ENCODE data around the gene BCAS1.

Gene BCAS1

DNA sequence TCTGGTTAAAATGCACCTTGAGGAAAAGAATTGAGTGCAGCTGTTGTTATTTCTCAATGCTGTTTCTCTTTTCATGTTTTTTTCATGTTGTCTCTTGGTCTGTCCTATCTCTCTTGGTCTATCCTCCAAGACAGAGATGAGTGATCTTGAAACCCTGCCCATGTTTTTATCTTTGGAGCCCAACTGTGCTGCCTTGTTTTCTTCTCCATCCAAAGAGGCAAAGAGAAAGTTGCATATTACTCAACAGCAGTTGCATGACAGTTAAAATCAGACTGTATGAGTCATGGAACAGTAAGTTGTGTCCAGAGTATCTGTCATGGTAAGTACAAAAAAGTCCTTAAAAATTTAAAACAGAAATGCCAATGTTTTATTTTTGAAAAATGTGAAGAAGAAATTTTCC is 26.2 kb downstream of the BCAS1 start:
- no peak for DNase-seq

DNA sequence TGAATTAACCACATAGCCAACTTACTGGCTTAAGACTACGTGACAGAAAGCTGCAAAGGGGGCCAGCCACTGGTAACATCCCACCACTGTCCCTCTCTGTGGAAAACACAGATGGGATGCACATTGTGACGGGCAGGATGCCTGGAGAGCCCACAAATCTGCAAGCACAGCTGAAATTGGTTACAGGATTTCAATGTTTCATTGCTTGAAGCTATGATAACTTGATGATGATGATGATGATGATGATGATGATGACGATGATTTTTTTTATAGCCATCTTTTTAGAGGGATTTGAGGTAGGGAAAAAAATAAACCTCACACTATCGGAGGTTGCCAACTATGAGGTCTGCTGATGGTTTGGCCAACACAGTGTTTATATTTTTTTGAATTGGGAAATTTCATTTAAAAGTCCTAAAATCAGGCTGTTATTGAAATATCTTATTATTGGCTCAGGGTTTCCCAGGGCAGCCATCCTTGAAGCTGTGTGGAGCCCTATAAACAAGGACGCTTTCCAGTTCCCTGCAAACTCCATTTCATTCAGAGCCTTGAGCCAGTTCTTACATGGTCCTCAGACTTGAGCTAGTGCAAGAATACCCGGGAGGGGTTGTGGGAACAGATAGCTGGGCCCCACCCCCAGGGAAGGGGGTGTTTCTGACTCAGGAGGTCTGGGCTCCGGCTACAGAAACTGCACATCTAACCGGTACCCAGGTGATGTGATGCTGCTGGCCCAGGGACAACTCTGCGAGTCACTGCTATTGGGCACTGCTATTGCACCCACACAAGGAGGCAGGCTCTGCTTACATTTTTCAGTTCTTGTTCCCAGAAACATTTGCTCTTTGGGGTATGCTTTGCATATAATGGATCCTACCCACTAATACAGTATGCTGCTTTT is 27.1 kb downstream of the BCAS1 start:
- DNase-seq: no peak

DNA sequence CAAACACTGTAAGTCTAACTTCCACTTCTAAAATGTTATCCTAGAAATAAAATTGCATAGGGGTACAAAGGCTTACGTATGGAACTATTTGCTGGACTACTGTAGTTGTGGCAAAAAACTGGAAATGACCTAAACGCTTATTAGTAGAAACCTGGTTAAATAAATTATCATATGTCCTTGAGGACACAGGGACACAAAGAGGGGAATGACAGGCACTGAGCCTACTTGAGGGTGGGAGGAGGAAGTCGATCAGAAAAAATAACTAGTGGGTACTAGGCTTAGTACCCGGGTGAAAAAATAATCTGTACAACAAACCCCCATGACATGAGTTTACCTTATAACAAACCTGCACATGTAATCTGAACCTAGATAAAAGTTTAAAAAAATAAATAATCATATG is 28.4 kb downstream of the BCAS1 start:
- DNase-seq: no peak

DNA sequence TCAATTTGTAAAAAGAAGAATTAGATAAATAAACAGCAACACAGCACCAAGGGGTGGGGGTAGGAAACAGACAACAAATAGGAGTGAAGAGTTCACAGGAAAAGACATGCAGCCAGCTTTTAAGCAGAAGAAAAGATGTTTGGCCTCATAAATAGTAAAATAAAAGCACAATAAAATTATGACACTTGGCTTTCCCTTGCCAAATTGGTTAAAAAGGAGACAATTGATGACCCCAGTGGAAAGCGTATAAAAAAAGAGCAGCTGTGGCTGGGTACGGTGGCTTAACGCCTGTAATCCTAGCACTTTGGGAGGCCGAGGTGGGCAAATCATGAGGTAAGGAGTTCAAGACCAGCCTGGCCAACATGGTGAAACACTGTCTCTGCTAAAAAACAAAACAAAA is 29.1 kb downstream of the BCAS1 start:
- no peak for DNase-seq

DNA sequence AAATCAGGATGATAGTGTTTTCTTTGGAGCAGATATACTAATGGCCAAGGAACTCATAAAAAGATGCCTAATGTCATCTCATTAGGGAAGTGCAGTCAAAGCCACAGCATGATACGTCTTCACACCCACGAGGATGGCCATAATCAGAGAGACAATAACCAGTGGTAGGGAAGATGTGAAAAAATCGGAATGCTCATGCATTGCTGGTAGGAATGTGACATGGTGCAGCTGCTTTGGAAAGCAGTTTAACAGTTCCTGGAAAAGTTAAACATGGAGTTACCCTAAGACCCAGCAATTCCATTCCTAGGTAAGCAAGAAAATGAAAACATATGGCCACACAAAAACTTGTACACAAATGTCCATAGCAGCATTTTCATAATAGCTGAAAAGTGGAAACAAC is 29.9 kb downstream of the BCAS1 start:
- no peak for DNase-seq

DNA sequence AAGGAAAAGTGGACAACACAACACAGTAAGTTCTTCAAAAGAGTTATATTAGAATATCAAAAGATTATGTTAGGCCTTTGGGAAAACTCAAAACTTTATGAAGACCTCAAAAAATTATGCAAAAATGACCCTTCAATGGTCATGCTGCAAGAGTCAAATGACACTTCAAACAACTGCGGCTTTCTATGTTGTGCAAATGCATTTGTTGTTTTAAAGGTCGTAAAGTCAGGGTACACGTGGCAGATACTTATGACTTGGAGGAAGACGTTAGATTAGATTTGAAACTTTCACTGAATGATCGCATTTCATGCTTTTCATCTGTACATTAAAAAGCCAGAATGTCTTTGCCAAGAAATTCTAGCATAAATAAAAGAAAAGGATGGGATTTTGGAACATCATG is 31.4 kb downstream of the BCAS1 start:
- DNase-seq: no peak

DNA sequence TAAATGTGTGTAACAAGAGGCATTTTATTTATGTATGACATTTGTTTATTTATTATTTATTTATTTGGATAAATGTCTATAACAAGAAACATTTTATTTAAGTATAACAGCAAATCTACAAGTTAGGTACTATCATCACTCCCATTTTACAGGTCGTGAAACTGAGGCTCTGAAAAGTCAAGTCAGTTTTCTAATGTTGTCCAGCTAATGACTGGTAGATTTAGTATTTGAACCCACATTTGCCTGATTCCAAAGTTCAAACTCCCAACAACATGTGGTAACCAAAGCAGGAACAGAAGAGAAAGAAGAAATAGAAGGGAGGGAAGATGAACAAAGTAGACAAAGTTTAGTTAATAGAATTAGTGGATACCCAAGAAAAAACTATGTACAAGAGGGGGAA is 32.9 kb downstream of the BCAS1 start:
- no peak for DNase-seq

DNA sequence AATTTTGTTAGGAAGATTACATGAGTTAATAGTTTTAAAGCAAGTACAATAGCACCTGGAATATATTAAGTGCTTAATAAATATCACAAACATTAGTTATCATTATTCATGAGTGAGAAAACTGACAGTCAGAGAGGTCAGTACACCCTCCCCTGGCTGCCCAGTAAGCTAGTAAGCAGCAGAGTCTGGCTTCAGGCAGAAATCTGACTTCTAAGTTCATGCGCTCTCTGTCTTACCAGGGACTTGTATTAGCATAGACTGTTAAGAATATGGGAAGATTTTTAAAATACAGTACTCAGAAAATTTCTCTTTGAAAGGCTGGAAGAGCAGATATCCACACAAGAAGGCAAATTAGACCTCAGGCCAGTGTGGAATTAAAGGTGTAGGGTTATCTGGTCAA is 40.8 kb downstream of the BCAS1 start:
- no peak for DNase-seq

DNA sequence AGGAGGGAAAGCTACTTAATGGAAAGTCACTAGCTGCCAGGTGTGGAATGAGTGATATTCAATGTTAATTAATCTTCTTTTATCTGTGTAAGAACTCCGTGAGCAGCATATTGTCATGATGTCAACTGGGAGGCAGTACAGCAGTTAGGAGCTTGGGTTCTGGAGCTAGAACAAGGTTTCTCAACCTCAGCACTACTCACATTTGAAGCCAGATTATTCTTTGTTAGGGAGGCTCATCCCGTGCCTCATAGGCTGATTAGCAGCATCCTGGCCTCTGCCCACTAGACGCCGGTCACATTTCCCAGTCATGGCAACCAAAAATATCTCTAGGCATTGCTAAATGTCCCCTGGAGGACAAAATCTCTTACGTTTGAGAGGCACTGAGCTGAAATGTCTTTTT is 41.2 kb downstream of the BCAS1 start:
- DNase-seq: no peak

DNA sequence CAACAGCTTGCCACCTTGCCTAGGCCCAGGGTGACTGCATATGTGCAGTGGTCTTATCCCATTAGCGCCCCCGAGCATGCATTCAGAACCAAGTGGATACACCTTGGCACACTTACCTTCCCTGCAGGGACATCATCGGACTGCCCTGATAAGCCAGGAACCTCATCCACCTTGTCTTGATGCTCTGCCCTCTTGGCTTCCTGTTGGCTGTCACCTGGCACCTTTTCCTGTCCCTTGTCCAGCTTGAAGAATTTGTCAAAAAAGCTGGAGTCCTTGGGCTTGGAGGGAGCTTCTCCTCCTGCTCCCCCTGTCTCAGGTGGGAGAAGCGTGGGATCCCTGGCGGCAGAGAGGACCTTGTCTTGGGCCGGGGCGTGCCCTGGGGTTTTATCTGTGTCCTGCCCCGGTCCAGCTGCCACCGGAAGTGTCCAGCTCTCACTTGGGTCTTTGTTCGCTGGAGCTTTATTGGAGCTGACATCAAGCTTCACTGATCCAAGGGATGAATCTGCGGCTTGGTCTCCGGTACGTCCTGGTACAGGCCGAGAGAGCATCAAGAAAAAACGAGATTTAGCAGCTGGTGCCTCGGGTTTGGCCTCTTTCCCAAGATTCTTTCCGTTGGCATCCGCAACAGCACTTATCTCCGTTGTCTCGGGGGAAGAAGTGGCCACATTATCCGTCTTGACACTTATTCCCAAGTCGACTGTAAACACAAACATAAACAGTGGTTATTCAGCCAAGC is 42.0 kb downstream of the BCAS1 start:
- DNase-seq: no peak

DNA sequence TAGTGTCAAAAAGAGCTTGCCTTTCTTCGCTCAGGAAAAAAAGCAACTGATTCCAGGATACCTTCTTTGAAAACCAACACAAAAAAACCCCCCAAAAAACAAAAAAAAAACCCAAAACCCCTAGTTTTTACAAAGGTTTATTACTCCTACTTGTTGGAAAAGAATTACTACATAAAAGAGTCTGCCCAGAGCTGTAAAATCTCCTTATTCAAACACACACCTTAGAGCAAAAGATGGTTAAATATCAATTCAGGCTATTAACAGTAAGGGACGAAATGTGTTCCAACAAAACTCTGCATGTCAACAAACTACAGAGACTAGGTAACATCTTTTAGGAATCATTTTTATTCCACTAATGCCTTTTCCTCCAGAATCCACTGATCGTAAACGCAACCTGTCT is 42.7 kb downstream of the BCAS1 start:
- no peak for DNase-seq

DNA sequence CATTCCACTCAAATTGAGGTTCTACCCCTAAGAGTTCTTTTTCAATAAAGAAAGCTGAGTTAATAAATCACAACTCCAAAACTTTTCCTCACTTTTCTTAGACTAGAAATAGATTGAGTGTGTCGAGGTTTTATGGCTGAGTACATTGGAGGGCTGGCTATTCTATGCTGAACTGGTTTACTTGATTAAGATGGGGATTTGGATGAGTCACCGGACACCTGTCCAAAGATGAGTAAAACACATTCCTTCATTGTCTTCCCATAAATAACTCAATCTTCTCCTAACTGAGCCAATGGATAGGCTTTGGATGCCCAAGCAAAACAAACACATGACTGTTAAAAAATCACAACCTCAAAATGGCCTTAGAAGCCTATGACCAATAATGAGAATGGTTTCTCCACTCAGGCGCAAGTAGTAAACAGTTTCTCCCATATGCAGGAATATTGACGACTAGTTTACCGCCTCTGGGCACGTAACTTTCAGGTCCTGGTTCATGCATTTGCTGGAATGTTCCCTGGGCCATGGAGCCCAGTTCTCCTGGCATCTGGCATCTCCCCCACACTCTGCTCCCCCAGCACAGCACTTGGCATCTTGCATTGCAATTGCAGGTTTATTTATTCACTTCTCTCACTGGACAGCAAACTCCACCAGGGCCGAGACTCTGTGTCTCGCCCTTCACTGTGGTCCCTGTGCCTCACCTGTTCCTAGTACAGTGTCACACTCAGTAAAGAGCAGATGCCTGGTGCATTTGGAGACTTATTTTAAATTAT is 43.9 kb downstream of the BCAS1 start:
- DNase-seq: no peak

DNA sequence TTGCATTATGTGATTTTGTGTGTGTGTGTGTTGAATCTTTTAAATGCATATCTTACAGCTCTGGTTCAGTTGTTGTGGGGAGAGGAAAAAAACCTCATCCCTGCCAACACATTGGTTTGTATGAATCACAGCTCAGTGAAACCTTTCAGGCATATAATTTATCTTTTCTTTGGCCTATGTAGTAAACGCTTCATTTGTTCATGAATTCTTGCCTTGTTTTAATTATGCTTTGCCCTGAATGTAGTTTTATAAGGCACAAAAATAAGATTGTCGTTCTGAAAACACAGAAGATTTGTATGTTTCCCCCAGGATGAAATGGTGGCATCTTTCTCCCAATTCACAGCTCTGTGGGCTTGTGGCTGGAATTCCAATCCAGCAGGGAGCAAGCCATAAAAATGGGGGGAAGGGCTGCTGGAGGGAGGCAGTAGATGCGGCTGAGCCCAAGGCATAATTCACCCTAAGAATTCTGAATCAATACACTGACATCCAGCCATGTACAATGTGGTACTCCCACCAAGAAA is 45.1 kb downstream of the BCAS1 start:
- no peak for DNase-seq

DNA sequence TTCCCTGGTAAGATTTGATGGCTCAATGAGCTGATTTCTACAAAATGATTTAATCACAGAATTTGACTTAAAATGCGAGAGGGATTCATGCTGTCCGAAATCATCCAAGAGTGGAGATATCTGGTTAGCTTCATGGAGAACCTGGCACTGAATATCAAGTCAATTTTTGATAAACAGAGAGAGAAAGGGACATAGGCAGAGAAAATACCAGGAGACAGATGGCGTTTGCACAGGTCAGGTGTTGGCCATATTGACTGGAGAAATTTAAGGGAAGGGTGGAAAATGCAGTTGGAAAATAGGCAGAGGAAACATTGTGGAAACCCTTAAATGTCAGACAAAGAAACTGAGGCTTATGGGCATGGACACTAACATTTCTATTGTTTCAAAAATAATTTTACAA is 47.0 kb downstream of the BCAS1 start:
- no peak for DNase-seq

DNA sequence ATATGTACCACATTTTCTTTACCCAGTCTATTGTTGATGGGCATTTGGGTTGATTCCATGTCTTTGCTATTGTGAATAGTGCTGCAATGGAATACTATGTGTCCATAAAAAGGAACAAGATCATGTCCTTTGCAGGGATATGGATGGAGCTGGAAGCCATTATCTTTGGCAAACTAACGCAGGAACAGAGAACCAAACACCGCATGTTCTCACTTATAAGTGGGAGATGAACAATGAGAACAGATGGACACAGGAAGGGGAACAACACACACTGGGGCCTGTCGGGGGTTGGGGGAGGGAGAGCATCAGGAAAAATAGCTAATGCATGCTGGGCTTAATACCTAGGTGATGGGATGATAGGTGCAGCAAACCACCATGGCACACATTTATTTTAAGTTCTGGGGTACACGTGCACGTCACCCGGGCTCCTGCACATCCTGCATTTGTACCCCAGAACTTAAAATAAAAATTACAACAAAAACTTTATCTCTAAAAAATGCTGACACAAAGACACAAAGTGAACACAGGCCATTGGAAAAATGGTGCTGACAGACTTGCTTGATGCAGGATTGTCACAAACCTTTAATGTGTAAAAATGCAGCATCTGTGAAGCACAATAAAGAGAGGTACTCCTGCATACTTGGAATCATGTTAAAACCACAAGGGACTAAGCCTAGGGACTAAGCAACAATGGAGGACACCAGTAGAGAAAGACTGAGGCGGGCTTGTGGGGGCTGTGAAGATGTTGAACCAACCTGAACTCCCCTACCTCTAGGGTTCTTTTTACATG is 48.8 kb downstream of the BCAS1 start:
- DNase-seq: no peak

DNA sequence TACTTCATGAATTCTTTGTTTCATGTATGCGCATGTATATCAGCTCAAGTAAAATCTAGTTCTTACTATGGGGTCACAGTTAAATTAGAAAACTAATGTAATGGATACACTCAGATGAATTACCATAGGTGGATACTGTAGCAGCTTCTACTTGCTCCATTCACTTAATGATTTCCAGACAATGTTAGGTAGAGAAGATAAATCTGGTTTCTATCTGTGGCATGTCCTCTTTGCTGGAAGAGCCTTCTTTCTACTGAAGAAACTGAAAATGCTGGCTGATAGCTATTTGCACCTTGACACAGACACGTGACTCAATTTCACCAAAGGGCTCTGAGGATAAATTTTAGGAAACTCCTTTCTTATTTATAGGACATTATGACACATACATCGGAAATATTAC is 49.5 kb downstream of the BCAS1 start:
- no peak for DNase-seq

DNA sequence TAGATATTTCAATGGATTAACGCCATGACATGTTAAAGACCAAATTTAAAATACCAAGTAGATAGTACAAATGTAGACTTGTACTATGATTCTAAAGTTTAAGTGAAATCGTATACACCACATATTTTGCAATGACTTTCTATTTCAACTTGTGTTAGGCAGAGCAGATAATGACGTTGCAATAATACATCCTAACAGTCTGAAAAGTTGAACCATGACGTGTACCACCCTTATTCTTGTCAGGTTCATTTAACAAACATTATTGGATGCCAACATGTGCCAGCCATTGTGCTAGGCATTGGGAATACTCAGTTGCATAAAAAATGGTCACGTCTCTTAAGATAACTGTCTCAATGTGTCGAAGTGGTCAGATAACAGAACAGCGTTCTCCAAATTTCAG is 50.0 kb downstream of the BCAS1 start:
- no peak for DNase-seq

DNA sequence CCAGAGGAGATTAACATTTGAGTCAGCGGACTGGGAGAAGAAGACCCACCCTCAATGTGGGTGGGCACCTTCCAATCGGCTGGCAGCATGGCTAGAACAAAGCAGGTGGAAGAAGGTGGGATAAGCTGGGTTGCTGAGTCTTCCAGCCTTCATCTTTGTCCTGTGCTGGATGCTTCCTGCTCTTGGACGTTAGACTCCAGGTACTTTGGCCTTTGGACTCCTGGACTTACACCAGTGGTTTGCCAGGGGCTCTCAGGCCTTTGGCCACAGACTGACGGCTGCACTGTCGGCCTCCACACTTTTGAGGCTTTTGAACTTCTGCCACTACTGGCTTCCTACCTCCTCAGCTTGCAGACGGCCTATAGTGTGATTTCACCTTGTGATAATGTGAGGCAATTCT is 50.8 kb downstream of the BCAS1 start:
- no peak for DNase-seq

DNA sequence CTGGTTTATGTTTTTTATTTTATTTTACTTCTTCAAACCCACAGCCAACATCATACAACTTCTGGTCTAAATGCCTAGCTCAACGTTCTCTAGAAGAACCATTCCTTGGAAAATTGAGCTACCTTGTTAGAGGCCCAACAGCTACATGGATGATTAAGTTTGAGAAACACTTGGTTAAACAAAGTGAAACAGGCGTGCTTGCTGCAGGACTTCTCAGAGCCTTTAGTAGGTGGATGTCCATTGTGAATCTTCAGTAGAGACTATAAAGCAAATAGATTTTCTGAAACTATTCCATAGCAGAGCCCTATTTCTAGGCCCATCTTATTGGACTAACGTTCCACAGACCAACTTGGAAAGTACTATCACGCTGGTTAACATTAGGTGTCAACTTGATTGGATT is 51.3 kb downstream of the BCAS1 start:
- no peak for DNase-seq

DNA sequence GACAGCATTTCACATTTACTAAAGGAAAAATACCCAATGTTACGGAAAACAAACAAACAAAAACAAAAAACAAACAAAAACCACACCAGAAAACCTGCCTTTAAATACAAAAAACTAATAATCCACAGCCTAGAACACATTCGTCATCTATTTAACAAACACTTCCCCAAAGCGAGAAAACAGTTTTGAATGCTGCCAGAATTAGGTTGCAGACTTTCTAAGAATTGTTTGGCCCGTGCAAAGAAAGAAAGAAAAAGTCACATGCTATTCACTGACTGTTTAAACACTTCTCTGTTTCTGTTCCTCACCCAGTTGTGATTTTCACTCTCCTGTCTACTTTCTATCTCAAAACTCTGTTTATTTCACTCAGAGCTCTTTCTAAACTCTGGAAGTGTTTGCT is 52.5 kb downstream of the BCAS1 start:
- no peak for DNase-seq

DNA sequence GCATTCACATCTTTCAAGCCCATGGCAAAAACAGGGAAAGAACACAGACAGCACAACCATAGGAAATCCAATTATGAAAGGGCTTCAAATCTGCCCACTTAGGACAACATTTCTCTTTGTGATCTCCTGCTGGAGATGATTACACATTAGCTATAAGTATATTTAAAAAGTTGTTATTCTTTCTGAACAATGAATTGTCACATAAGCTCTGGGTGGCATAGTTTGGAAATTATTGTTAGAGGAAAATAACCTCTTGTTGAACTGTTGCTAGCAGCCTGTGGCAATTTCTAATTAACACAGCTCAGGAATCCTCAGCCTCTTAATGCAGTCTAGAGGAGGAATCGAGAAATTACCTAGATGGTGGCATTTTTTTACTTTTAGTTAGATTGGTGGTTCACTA is 54.9 kb downstream of the BCAS1 start:
- DNase-seq: no peak

DNA sequence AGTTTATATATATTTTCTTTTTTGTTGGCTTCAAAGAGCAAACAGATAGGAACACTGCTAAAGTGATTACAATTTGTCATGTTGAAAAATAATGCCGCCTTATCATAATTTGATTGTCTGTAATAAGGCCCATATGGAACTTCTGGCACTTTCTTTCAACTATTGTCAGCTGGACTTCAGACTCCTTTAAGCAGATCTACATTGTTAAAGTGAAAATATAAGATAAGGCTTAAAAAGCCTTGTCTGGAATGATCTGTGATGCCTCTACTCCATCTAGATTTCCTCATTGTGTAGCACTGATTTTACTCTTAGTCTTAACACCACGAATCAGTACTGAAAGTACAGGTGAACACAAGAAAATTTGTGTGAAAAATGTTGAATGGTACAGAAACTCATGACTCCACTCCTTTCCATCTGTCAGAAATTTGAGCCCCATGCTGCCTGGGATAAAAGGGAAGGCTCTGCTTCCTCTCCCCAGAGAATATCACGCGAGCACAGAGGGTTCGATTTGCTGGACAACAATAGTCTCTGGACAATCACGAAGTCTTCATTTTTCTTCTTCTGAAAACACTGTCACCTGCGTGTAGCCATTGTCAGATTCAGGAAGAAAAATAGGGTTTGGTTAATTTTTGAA is 56.0 kb downstream of the BCAS1 start:
- no peak for DNase-seq
